Activated B cell treated with CpG ODN at 0.5 μM for 24 hours (primary cell): ENCODE measurements around the gene BRF1. TPM values are rescaled to one million over a fixed set of nuclear protein-coding genes. Genes with fewer than 3 reads are reported as not detected.

ENCODE experiments used
- ATAC-seq: fragments of 200-7000 bp; cut with Tn5 transposase; one replicate; pipeline ENCODE4 v1.10.0; 2021; ENCODE audit warnings: low read depth, mild to moderate bottlenecking, moderate library complexity
- CTCF ChIA-PET: fragments of 350-600 bp; sonication (Branson Sonifier 250); formaldehyde crosslinking; loops from one replicate; lab custom pipeline; 2021; ENCODE audit warnings: antibody characterized with exemption; lab: Charles Lee
- POLR2A ChIA-PET: fragments of 350-600 bp; sonication (Branson Sonifier 250); formaldehyde crosslinking; loops from one replicate; lab custom pipeline; 2021; ENCODE audit warnings: antibody characterized with exemption; lab: Charles Lee
- DNase-seq: peaks from one replicate; pipeline ENCODE4 v3.0.0; 2022
- H3K27ac Mint-ChIP-seq: one replicate; pipeline ENCODE4 v1.8.0; 2020; ENCODE audit warnings: mixed read lengths
- H3K27me3 Mint-ChIP-seq: one replicate; pipeline ENCODE4 v1.8.0; 2021; ENCODE audit warnings: mixed read lengths
- H3K36me3 Mint-ChIP-seq: one replicate; pipeline ENCODE4 v1.8.0; 2021; ENCODE audit warnings: low read depth, mixed read lengths
- H3K4me1 Mint-ChIP-seq: one replicate; pipeline ENCODE4 v1.8.0; 2021; ENCODE audit warnings: mixed read lengths
- H3K4me3 Mint-ChIP-seq: one replicate; pipeline ENCODE4 v1.8.0; 2020; ENCODE audit warnings: mild to moderate bottlenecking, mixed read lengths
- H3K9me3 Mint-ChIP-seq: one replicate; pipeline ENCODE4 v1.8.0; 2020; ENCODE audit warnings: mixed read lengths
- intact Hi-C: fragments of 100-400 bp; cut with micrococcal nuclease; formaldehyde crosslinking; loops from one replicate; pipeline ENCODE4 v1.15.1; 2024
- total RNA-seq: library from RNA; stranded (reverse); gene quantifications from 2 replicates; pipeline ENCODE4 v1.2.3, GENCODE V29; 2022
- TF ChIP-seq, protein P1 (sequence below): fragments of 200-600 bp; IDR thresholded peaks from one replicate; pipeline ENCODE4 v1.8.0; 2022; ENCODE audit warnings: antibody characterized with exemption, mild to moderate bottlenecking

BRF1 gene
- total RNA-seq, 1 donor from 2014 or later, result 32.8 TPM

DNA sequence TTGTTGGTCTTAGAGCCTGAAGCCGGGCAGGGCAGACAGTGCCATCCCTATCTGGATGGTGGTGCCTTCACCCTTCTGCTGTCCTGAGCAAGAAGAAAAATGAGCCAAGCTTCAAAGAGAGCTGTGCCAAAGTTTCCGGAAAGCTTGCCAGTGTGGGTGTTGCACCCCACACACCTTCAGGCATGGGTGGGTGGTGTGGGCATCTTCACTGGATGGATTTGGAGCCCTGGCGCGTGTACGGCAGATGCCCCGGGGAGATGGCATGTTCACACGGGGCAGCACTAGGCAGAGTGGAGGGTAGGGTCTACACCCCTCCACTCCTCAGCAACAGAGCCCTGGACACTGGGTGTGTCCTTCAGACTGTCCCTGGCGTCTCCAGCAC lies 46.8 kb upstream of the BRF1 start:
- TF ChIP-seq, protein P1, sequence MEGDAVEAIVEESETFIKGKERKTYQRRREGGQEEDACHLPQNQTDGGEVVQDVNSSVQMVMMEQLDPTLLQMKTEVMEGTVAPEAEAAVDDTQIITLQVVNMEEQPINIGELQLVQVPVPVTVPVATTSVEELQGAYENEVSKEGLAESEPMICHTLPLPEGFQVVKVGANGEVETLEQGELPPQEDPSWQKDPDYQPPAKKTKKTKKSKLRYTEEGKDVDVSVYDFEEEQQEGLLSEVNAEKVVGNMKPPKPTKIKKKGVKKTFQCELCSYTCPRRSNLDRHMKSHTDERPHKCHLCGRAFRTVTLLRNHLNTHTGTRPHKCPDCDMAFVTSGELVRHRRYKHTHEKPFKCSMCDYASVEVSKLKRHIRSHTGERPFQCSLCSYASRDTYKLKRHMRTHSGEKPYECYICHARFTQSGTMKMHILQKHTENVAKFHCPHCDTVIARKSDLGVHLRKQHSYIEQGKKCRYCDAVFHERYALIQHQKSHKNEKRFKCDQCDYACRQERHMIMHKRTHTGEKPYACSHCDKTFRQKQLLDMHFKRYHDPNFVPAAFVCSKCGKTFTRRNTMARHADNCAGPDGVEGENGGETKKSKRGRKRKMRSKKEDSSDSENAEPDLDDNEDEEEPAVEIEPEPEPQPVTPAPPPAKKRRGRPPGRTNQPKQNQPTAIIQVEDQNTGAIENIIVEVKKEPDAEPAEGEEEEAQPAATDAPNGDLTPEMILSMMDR, result no peak
- H3K4me1 Mint-ChIP-seq, result peaks cover 8% of the 10 kb centered on the region
- ATAC-seq (no peak), DNase-seq (no peak)
- peaks cover 3% of the 10 kb centered on the region for H3K36me3 Mint-ChIP-seq
- POLR2A ChIA-PET, result no interaction called here
- H3K27ac Mint-ChIP-seq, result no peak overlapping the region
- H3K9me3 Mint-ChIP-seq, result peaks cover 2% of the 10 kb centered on the region
- CTCF ChIA-PET, result no interaction called here
- intact Hi-C loops, result no loop called here
- no peaks in the 10 kb centered on the region for H3K27me3 Mint-ChIP-seq
- no peak overlapping the region for H3K4me3 Mint-ChIP-seq

DNA sequence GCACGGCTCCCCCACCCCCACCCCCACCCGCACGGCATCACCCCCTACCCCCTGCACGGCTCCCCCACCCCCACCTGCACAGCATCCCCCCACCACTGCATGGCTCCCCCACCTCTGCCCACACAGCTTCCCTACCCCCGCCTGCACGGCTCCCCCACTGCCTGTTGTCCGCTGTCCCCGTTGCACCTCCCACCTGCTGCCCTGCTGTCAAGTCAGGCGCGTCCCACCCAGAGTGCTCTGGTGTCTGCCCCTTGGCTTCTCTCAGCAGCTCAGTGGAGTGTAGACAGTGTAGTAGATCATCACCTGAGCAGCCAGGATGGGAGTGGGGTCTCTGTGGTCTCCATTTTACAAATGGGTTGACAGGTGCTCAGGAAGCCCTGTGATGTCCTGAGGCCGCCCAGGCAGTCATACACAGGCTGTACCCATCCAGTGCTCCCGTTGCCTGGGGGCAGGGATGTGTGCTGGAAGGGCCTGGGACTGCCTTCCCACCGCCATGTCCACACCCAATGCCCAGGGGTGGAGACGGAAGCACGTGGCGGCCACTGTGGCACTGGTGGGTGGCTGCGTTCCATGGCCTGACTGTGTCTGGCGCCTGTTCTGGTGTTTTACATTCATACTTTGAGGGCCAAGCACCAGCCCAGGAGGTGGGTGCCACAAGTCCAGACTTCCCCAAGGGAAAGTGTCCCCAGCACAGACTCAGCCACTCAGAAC lies 46.2 kb upstream of the BRF1 start:
- H3K27ac Mint-ChIP-seq, result no peak overlapping the region
- peaks cover 5% of the 10 kb centered on the region for H3K4me1 Mint-ChIP-seq
- no peak for ATAC-seq
- H3K36me3 Mint-ChIP-seq, result peaks cover 3% of the 10 kb centered on the region
- H3K9me3 Mint-ChIP-seq, result peaks cover 2% of the 10 kb centered on the region
- POLR2A ChIA-PET, result no interaction called here
- TF ChIP-seq, protein P1, result no peak
- CTCF ChIA-PET, result no interaction called here
- no peak overlapping the region for H3K4me3 Mint-ChIP-seq
- DNase-seq, result no peak
- no peaks in the 10 kb centered on the region for H3K27me3 Mint-ChIP-seq
- intact Hi-C loops, result no loop called here

DNA sequence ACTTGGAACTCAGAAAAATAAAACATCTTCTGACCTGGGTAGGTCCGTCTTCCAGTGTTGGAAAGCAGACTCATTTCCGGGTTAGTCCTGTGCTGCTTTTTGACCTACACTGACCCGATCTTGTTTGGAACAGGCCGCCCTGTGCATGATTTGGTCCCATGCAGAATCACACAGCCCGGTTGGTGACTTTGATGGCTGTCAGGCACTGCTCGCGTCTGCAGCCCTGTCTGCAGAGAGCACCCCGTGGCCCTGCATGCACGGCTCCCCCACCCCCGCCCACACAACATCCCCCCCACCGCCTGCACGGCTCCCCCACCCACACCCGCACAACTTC lies 45.4 kb upstream of the BRF1 start:
- ChIA-PET POLR2A (no interaction called here), CTCF (no interaction called here)
- intact Hi-C loops, result no loop called here
- peaks cover 3% of the 10 kb centered on the region for H3K36me3 Mint-ChIP-seq
- peaks cover 5% of the 10 kb centered on the region for H3K4me1 Mint-ChIP-seq
- TF ChIP-seq, protein P1, result no peak
- no peak overlapping the region for H3K27ac Mint-ChIP-seq
- DNase-seq, result no peak
- no peaks in the 10 kb centered on the region for H3K27me3 Mint-ChIP-seq
- H3K9me3 Mint-ChIP-seq, result peaks cover 2% of the 10 kb centered on the region
- no peak for ATAC-seq
- H3K4me3 Mint-ChIP-seq, result no peak overlapping the region

DNA sequence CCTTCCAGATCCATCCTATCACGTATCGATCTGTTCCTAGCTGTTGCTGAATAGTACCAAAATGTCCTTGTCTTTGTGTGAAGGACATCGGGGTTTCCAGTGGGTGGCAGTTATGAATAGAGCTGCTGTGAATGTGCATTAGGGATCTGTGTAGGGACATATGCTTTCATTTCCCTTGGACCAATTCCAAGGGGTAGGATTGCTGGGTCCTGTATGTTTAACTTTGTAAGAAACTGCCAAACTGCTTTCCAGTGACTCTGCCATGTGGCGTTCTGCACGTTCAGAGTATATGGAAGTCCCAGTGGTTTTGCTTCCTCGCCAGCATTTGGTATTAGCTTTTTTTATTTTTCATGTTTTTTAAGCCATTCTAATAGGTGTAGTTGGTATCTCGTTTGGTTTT lies 42.4 kb upstream of the BRF1 start:
- ATAC-seq (no peak), DNase-seq (no peak)
- no peak overlapping the region for H3K4me3 Mint-ChIP-seq
- intact Hi-C loops, result no loop called here
- POLR2A ChIA-PET, result no interaction called here
- CTCF ChIA-PET, result no interaction called here
- H3K9me3 Mint-ChIP-seq, result peaks cover 2% of the 10 kb centered on the region
- H3K36me3 Mint-ChIP-seq, result peaks cover 3% of the 10 kb centered on the region
- H3K27ac Mint-ChIP-seq, result no peak overlapping the region
- peaks cover 5% of the 10 kb centered on the region for H3K4me1 Mint-ChIP-seq
- no peaks in the 10 kb centered on the region for H3K27me3 Mint-ChIP-seq
- TF ChIP-seq, protein P1, result no peak

DNA sequence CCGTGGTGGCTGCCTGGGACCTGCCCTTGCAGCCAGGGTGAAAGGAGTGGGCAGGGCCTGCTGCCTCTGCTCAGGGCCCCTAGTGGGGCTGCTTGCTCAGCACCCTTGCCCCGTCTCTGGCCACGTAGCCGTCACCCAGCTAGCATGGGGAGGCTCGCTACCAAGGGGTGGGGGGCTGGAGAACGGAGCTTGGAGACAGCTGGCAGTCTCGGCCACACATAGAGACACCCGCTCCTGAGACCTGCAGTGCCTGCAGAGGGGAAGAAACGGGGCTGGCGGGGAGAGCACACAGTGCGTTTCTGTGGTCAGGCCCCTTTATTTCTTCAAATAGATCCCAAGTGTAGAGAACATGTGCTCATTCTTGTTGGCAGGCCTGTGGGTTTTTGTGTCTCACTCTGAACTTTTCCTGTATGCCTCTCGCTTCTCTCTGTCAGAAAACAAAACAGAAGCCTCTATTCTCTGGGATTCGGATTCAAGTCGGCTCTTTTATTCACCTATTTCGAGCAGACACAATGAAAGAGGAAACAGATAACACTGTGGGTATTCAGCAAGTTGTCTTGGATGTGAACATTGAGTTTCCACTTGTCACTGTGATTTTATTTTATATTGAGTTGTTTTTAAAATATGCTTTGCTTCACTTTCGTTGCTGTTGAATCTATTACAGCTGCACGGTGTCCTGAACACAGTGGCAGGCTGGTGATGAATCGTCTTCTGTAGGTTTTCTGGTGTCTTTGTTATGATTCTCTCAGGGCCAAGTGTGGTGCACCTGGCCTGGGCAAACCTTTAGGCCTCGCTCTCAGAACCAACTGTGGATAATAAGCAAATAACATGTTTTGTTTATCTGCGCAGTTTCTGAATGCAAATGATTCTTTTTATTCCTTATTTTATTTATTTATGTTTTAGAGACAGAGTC lies 40.3 kb upstream of the BRF1 start:
- Mint-ChIP-seq H3K27me3 (no peaks in the 10 kb centered on the region), H3K9me3 (peaks cover 2% of the 10 kb centered on the region), H3K27ac (no peak overlapping the region), H3K36me3 (peaks cover 3% of the 10 kb centered on the region), H3K4me1 (peaks cover 2% of the 10 kb centered on the region), H3K4me3 (no peak overlapping the region)
- intact Hi-C loops, result no loop called here
- ChIA-PET POLR2A (no interaction called here), CTCF (interaction anchor here (1.4 kb wide), 1 partner anchor 11 kb away, joined by 5 read pairs; no protein-coding TSS in a partner anchor)
- DNase-seq (no peak), ATAC-seq (no peak)
- TF ChIP-seq, protein P1, result no peak
